Ovary (tissue), 3 donors: ENCODE data around the gene SGCE.

Experiments
- EP300 ChIP-seq: sonication (generic); formaldehyde crosslinking; IDR thresholded peaks from one replicate; pipeline ENCODE4 v1.6.1; 2017; ENCODE audit warnings: antibody characterized with exemption
- TF ChIP-seq, protein P1 (sequence below), 3 donors: fragments of 450-650 bp in 2 of 3; fragments of 200-600 bp in 1 of 3; IDR thresholded peaks; one replicate each; pipeline versions ENCODE4 v1.5.1 to v1.8.0; 2016 to 2022; ENCODE audit warnings: antibody characterized with exemption in 3 of 3, mild to moderate bottlenecking in 1 of 3
- donor health status: DM: no; HTN: no; CAD: no.

DNA sequence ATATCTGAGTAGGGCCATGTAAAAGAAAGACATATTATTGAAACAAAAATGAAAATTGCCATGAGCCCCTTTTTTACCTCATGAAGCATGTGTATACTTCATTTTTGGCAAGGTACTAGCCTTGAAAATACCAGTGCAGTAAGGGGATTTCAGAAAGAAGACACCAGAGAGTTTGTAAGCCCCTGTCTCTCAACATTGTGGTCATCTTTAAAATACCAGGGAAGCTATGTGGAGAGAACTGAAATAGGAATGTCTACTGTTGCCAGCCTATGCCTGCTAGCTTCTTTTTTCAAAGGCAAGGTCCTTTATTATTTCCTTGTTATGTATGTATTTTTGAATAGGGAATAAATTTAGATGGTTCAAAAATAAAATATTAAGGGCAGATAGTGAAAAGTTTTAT, 88.5 kb downstream of the SGCE start:
- TF ChIP-seq EP300, result no peak
- TF ChIP-seq, protein P1, sequence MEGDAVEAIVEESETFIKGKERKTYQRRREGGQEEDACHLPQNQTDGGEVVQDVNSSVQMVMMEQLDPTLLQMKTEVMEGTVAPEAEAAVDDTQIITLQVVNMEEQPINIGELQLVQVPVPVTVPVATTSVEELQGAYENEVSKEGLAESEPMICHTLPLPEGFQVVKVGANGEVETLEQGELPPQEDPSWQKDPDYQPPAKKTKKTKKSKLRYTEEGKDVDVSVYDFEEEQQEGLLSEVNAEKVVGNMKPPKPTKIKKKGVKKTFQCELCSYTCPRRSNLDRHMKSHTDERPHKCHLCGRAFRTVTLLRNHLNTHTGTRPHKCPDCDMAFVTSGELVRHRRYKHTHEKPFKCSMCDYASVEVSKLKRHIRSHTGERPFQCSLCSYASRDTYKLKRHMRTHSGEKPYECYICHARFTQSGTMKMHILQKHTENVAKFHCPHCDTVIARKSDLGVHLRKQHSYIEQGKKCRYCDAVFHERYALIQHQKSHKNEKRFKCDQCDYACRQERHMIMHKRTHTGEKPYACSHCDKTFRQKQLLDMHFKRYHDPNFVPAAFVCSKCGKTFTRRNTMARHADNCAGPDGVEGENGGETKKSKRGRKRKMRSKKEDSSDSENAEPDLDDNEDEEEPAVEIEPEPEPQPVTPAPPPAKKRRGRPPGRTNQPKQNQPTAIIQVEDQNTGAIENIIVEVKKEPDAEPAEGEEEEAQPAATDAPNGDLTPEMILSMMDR (IDR thresholded peaks at IDR 0.05), result no peak
